SK-N-SH (cell line): ENCODE data around the gene MEGF10. TPM values are rescaled to one million over a fixed set of nuclear protein-coding genes. Genes with fewer than 3 reads are reported as not detected.

Source experiments
- CTCF ChIA-PET: fragments of 300-600, 350-600 bp; formaldehyde crosslinking; extraction: SDS; loops from one replicate; lab custom pipeline; 2021; lab: Yijun Ruan, JAX
- POLR2A ChIA-PET: fragments of 350-600 bp; sonication (Branson Sonifier 250); formaldehyde crosslinking; extraction: SDS; loops from one replicate; lab custom pipeline; 2020; ENCODE audit warnings: antibody characterized with exemption, inconsistent platforms; lab: Yijun Ruan, JAX
- DNase-seq: peaks from one replicate; pipeline ENCODE4 v3.0.0; 2012
- H2AFZ ChIP-seq: fragments of 200-600 bp; sonication (generic); 2 replicates; pipeline ENCODE4 v1.8.1; 2016; ENCODE audit warnings: antibody characterized with exemption, mild to moderate bottlenecking, low read depth
- H3F3A ChIP-seq: fragments of 200-600 bp; sonication (generic); replicated peaks from 2 replicates; pipeline ENCODE3; 2016; ENCODE audit warnings: antibody characterized with exemption, mild to moderate bottlenecking; ENCODE audit not compliant: insufficient read depth
- H3K27ac ChIP-seq, 2 experiments: fragments of 200-500 bp in 1 of 2; fragments of 200-600 bp in 1 of 2; sonication (Bioruptor generic) in 1 of 2; sonication (generic), shearing (Covaris generic) in 1 of 2; 2 replicates each; pipeline versions ENCODE4 v1.5.1 to v1.6.1; 2014 to 2016; ENCODE audit warnings: low read depth in 2 of 2, inconsistent platforms in 1 of 2, low read length in 1 of 2, mild to moderate bottlenecking in 1 of 2, mixed read lengths in 1 of 2
- H3K27me3 ChIP-seq: fragments of 200-600 bp; sonication (generic), shearing (Covaris generic); 2 replicates; pipeline ENCODE4 v1.6.1; 2016; ENCODE audit warnings: mixed run types; ENCODE audit not compliant: insufficient read depth
- H3K36me3 ChIP-seq, 2 experiments: fragments of 200-500 bp in 1 of 2; fragments of 200-600 bp in 1 of 2; sonication (Bioruptor generic) in 1 of 2; sonication (generic) in 1 of 2; replicated peaks in 1 of 2; 2 replicates each; pipeline versions ENCODE3 to v1.5.1; 2014 to 2016; ENCODE audit warnings: low read length in 1 of 2, mild to moderate bottlenecking in 1 of 2; ENCODE audit not compliant: insufficient read depth in 2 of 2, control insufficient read depth in 1 of 2
- H3K4me1 ChIP-seq, 2 experiments: fragments of 200-500 bp in 1 of 2; fragments of 200-600 bp in 1 of 2; sonication (Bioruptor generic) in 1 of 2; sonication (generic), shearing (Covaris generic) in 1 of 2; 2 replicates each; pipeline versions ENCODE4 v1.5.1 to v1.6.1; 2014 to 2016; ENCODE audit warnings: low read depth in 1 of 2, low read length in 1 of 2, mixed run types in 1 of 2; ENCODE audit not compliant: insufficient read depth in 2 of 2, control insufficient read depth in 1 of 2
- H3K4me2 ChIP-seq: fragments of 200-600 bp; sonication (generic), shearing (Covaris generic); 2 replicates; pipeline ENCODE4 v1.6.1; 2017; ENCODE audit warnings: mixed run types
- H3K4me3 ChIP-seq, 2 experiments: fragments of 200-500 bp in 1 of 2; fragments of 200-600 bp in 1 of 2; sonication (Bioruptor generic) in 1 of 2; sonication (generic), shearing (Covaris generic) in 1 of 2; 2 replicates each; pipeline versions ENCODE4 v1.5.1 to v1.8.1; 2014 to 2016; ENCODE audit warnings: low read depth in 2 of 2, inconsistent platforms in 1 of 2, low read length in 1 of 2, mild to moderate bottlenecking in 1 of 2, mixed read lengths in 1 of 2, moderate library complexity in 1 of 2
- H3K79me2 ChIP-seq: fragments of 200-600 bp; sonication (generic); 2 replicates; pipeline ENCODE4 v1.8.1; 2017; ENCODE audit warnings: mild to moderate bottlenecking; ENCODE audit not compliant: insufficient read depth
- H3K9ac ChIP-seq: fragments of 200-600 bp; sonication (generic); 2 replicates; pipeline ENCODE4 v1.6.1; 2017; ENCODE audit warnings: mixed run types
- H3K9me2 ChIP-seq: fragments of 200-600 bp; sonication (generic); 2 replicates; pipeline ENCODE4 v1.6.1; 2017; ENCODE audit warnings: mixed run types
- H3K9me3 ChIP-seq: fragments of 200-600 bp; sonication (generic); 2 replicates; pipeline ENCODE4 v1.6.1; 2017; ENCODE audit warnings: mixed run types, mild to moderate bottlenecking, moderate library complexity
- H4K20me1 ChIP-seq: fragments of 200-600 bp; sonication (generic); 2 replicates; pipeline ENCODE4 v1.6.1; 2017; ENCODE audit warnings: mild to moderate bottlenecking, mixed run types; ENCODE audit not compliant: insufficient read depth
- CHD2 ChIP-seq: fragments of 150-350 bp; IDR thresholded peaks from 2 replicates; pipeline ENCODE4 v1.6.1; 2018; ENCODE audit warnings: low read length; ENCODE audit not compliant: partially characterized antibody
- EP300 ChIP-seq, 2 experiments: IDR thresholded peaks; 2 replicates each; pipeline versions ENCODE4 v1.4.0 to v1.6.1; 2012; ENCODE audit warnings: borderline replicate concordance in 1 of 2, low read depth in 1 of 2, low read length in 1 of 2
- FOSL2 ChIP-seq: IDR thresholded peaks from 2 replicates; pipeline ENCODE4 v1.4.0; 2012; ENCODE audit warnings: low read depth, mild to moderate bottlenecking, moderate library complexity, borderline replicate concordance
- FOXJ3 ChIP-seq: sonication (generic); formaldehyde crosslinking; IDR thresholded peaks from 2 replicates; pipeline ENCODE4 v1.5.1; 2020; ENCODE audit warnings: mild to moderate bottlenecking, missing genetic modification reagents
- GABPA ChIP-seq: IDR thresholded peaks from 2 replicates; pipeline ENCODE4 v1.4.0; 2012; ENCODE audit warnings: low read depth, mild to moderate bottlenecking
- GATA2 ChIP-seq: sonication (generic); formaldehyde crosslinking; IDR thresholded peaks from 2 replicates; pipeline ENCODE4 v1.5.0; 2020; ENCODE audit warnings: mild to moderate bottlenecking, missing genetic modification reagents
- JUND ChIP-seq: IDR thresholded peaks from 2 replicates; pipeline ENCODE4 v1.4.0; 2012
- MEF2A ChIP-seq: IDR thresholded peaks from 2 replicates; pipeline ENCODE4 v1.4.0; 2012; ENCODE audit warnings: low read depth, borderline replicate concordance
- MXI1 ChIP-seq: IDR thresholded peaks from 2 replicates; pipeline ENCODE4 v1.6.1; 2012; ENCODE audit warnings: mild to moderate bottlenecking, low read depth, low read length, improper control_type of control experiment
- NFIC ChIP-seq: IDR thresholded peaks from 2 replicates; pipeline ENCODE4 v1.4.0; 2012; ENCODE audit warnings: borderline replicate concordance
- POLR2AphosphoS5 ChIP-seq: IDR thresholded peaks from 2 replicates; pipeline ENCODE4 v1.6.1; 2012; ENCODE audit warnings: low read depth, low read length
- RCOR1 ChIP-seq: fragments of 150-350 bp; IDR thresholded peaks from 2 replicates; pipeline ENCODE4 v1.6.1; 2017; ENCODE audit warnings: antibody characterized with exemption, low read length
- RFX5 ChIP-seq: IDR thresholded peaks from 2 replicates; pipeline ENCODE4 v1.6.1; 2012; ENCODE audit warnings: mild to moderate bottlenecking, improper control_type of control experiment, low read length
- WGBS: methylation state at CpG from one replicate; pipeline ENCODE4 v1.1.6; 2017; ENCODE audit warnings: low lambda C conversion rate; 5-methylcytosine and 5-hydroxymethylcytosine counted together
- polyA plus RNA-seq, 3 experiments: library from polyadenylated mRNA; depleted of rRNA; stranded (reverse); fragments of >200 nt; gene quantifications; 2 replicates each; pipeline ENCODE4 v1.2.3, GENCODE V29; 2012
- TF ChIP-seq, protein P1 (sequence below): fragments of 200-600 bp; sonication (generic); IDR thresholded peaks from 2 replicates; pipeline ENCODE4 v1.6.1; 2017; ENCODE audit warnings: antibody characterized with exemption, mild to moderate bottlenecking, moderate library complexity
- TF ChIP-seq, protein P2 (sequence below): IDR thresholded peaks from 2 replicates; pipeline ENCODE4; 2012
- TF ChIP-seq, protein P3 (sequence below): fragments of 150-350 bp; IDR thresholded peaks from 2 replicates; pipeline ENCODE4 v1.6.1; 2016; ENCODE audit warnings: mild to moderate bottlenecking, low read depth, low read length
- TF ChIP-seq, protein P4 (sequence below): IDR thresholded peaks from 2 replicates; pipeline ENCODE4 v1.6.1; 2012; ENCODE audit warnings: mild to moderate bottlenecking, low read depth, low read length, moderate library complexity
- TF ChIP-seq, protein P5 (sequence below): IDR thresholded peaks from 2 replicates; pipeline ENCODE4 v1.4.0; 2012; ENCODE audit warnings: low read depth, borderline replicate concordance
- TF ChIP-seq, protein P6 (sequence below): fragments of 150-350 bp; IDR thresholded peaks from 2 replicates; pipeline ENCODE4 v1.6.1; 2017; ENCODE audit warnings: antibody characterized with exemption, low read length, low read depth, borderline replicate concordance

MEGF10 gene
- polyA plus RNA-seq, 1 of the 3 experiments (the other 2 are of a cell fraction), result 1.1 TPM

DNA sequence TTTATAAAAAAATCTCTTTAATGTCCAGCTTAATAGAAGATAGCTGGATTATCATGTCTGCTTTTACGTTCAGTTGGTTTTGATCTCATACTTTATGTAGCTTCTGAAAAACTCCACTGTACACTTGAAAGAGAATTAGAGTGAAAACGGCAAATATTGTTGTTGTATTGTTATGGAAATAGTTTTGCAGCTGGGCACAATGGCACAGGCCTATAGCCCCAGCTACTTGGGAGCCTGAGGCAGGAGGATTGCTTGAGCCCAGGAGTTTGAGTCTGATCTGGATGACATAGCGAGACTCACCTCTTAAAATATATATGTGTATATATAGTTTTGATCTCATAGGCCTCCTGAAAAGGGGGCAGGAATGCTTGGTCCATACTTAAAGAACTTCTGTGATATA, 159.4 kb downstream of the MEGF10 start:
- Histone ChIP-seq H3K27me3 (no peaks in the 10 kb centered on the region), H3F3A (peaks cover 4% of the 10 kb centered on the region), H3K79me2 (no peaks in the 10 kb centered on the region), H3K9ac (no peak overlapping the region), H3K27ac (no peak overlapping the region), H3K36me3 (no peaks in the 10 kb centered on the region), H4K20me1 (no peaks in the 10 kb centered on the region), H3K9me3 (no peaks in the 10 kb centered on the region), H3K4me3 (no peak overlapping the region), H3K9me2 (no peaks in the 10 kb centered on the region), H3K4me1 (peaks cover 0 to 7% of the 10 kb centered on the region in 2 experiments; a peak in 1 of 4 replicates), H3K4me2 (no peak overlapping the region), H2AFZ (no peak overlapping the region)
- ChIA-PET POLR2A (no interaction called here), CTCF (no interaction called here)
- DNase-seq, result no peak
- 86% methylated on average over 3 of the region's 3 CpGs for WGBS
- TF ChIP-seq MEF2A (no peak), RFX5 (no peak), JUND (no peak), POLR2AphosphoS5 (no peak), RCOR1 (no peak), FOSL2 (no peak), CHD2 (no peak), GATA2 (no peak), FOXJ3 (CRISPR knock-in tag) (no peak), NFIC (no peak)
- TF ChIP-seq, protein P1, sequence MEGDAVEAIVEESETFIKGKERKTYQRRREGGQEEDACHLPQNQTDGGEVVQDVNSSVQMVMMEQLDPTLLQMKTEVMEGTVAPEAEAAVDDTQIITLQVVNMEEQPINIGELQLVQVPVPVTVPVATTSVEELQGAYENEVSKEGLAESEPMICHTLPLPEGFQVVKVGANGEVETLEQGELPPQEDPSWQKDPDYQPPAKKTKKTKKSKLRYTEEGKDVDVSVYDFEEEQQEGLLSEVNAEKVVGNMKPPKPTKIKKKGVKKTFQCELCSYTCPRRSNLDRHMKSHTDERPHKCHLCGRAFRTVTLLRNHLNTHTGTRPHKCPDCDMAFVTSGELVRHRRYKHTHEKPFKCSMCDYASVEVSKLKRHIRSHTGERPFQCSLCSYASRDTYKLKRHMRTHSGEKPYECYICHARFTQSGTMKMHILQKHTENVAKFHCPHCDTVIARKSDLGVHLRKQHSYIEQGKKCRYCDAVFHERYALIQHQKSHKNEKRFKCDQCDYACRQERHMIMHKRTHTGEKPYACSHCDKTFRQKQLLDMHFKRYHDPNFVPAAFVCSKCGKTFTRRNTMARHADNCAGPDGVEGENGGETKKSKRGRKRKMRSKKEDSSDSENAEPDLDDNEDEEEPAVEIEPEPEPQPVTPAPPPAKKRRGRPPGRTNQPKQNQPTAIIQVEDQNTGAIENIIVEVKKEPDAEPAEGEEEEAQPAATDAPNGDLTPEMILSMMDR, result no peak
- TF ChIP-seq, protein P2, sequence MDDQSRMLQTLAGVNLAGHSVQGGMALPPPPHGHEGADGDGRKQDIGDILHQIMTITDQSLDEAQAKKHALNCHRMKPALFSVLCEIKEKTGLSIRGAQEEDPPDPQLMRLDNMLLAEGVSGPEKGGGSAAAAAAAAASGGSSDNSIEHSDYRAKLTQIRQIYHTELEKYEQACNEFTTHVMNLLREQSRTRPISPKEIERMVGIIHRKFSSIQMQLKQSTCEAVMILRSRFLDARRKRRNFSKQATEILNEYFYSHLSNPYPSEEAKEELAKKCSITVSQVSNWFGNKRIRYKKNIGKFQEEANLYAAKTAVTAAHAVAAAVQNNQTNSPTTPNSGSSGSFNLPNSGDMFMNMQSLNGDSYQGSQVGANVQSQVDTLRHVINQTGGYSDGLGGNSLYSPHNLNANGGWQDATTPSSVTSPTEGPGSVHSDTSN, result no peak
- TF ChIP-seq, protein P3, sequence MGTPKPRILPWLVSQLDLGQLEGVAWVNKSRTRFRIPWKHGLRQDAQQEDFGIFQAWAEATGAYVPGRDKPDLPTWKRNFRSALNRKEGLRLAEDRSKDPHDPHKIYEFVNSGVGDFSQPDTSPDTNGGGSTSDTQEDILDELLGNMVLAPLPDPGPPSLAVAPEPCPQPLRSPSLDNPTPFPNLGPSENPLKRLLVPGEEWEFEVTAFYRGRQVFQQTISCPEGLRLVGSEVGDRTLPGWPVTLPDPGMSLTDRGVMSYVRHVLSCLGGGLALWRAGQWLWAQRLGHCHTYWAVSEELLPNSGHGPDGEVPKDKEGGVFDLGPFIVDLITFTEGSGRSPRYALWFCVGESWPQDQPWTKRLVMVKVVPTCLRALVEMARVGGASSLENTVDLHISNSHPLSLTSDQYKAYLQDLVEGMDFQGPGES, result no peak

DNA sequence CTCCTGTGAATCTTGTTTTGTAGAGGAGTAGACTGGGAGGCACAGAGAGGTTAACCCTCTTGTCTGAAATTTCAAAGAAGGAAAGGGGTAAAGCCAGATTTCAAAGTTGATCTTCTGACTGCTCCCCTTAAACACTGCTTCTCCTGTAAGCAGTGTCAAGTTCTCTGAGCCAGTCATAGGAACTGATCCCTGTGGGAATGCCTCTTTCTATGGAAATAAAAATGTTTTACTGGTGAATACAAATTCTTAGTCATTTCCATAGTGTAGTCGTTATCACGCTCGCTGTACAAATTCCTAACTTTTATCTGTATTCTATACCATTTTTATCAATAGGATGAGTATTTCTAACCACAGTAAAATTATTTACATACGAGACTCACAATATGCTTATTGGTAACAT, 160.5 kb downstream of the MEGF10 start:
- H3K9me2 ChIP-seq, result no peaks in the 10 kb centered on the region
- H2AFZ ChIP-seq, result no peak overlapping the region
- H3K79me2 ChIP-seq, result no peaks in the 10 kb centered on the region
- H4K20me1 ChIP-seq, result no peaks in the 10 kb centered on the region
- H3K4me3 ChIP-seq, result no peak overlapping the region
- peaks cover 0 to 7% of the 10 kb centered on the region in 2 experiments; a peak in 2 of 4 replicates for H3K4me1 ChIP-seq
- CTCF ChIA-PET, result interaction anchor here (1.0 kb wide), 1 partner anchor 41 kb away, joined by 3 read pairs; no protein-coding TSS in a partner anchor
- 84% methylated on average over 4 of the region's 4 CpGs for WGBS
- H3K9me3 ChIP-seq, result no peaks in the 10 kb centered on the region
- no peak overlapping the region for H3K27ac ChIP-seq
- POLR2A ChIA-PET, result no interaction called here
- H3F3A ChIP-seq, result peaks cover 4% of the 10 kb centered on the region
- no peak for DNase-seq
- H3K4me2 ChIP-seq, result no peak overlapping the region
- no peaks in the 10 kb centered on the region for H3K27me3 ChIP-seq
- no peaks in the 10 kb centered on the region for H3K36me3 ChIP-seq
- no peak overlapping the region for H3K9ac ChIP-seq
- TF ChIP-seq EP300 (IDR thresholded peaks at IDR 0.05; ENCODE audit: borderline replicate concordance in 1 of 2, low read depth in 1 of 2, low read length in 1 of 2) (no peak), GATA2 (no peak), NFIC (no peak), MXI1 (no peak), GABPA (no peak), JUND (no peak)
- TF ChIP-seq, protein P4, sequence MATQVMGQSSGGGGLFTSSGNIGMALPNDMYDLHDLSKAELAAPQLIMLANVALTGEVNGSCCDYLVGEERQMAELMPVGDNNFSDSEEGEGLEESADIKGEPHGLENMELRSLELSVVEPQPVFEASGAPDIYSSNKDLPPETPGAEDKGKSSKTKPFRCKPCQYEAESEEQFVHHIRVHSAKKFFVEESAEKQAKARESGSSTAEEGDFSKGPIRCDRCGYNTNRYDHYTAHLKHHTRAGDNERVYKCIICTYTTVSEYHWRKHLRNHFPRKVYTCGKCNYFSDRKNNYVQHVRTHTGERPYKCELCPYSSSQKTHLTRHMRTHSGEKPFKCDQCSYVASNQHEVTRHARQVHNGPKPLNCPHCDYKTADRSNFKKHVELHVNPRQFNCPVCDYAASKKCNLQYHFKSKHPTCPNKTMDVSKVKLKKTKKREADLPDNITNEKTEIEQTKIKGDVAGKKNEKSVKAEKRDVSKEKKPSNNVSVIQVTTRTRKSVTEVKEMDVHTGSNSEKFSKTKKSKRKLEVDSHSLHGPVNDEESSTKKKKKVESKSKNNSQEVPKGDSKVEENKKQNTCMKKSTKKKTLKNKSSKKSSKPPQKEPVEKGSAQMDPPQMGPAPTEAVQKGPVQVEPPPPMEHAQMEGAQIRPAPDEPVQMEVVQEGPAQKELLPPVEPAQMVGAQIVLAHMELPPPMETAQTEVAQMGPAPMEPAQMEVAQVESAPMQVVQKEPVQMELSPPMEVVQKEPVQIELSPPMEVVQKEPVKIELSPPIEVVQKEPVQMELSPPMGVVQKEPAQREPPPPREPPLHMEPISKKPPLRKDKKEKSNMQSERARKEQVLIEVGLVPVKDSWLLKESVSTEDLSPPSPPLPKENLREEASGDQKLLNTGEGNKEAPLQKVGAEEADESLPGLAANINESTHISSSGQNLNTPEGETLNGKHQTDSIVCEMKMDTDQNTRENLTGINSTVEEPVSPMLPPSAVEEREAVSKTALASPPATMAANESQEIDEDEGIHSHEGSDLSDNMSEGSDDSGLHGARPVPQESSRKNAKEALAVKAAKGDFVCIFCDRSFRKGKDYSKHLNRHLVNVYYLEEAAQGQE, result no peak
- TF ChIP-seq, protein P5, sequence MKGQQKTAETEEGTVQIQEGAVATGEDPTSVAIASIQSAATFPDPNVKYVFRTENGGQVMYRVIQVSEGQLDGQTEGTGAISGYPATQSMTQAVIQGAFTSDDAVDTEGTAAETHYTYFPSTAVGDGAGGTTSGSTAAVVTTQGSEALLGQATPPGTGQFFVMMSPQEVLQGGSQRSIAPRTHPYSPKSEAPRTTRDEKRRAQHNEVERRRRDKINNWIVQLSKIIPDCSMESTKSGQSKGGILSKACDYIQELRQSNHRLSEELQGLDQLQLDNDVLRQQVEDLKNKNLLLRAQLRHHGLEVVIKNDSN, result no peak
- TF ChIP-seq, protein P6, sequence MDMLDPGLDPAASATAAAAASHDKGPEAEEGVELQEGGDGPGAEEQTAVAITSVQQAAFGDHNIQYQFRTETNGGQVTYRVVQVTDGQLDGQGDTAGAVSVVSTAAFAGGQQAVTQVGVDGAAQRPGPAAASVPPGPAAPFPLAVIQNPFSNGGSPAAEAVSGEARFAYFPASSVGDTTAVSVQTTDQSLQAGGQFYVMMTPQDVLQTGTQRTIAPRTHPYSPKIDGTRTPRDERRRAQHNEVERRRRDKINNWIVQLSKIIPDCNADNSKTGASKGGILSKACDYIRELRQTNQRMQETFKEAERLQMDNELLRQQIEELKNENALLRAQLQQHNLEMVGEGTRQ, result no peak
